T-helper 2 cell (primary cell): ENCODE measurements around the gene IPO4.
A peak's percentile ranks its signal among the peaks of the same experiment; 100 is the strongest.
"Not testable (repeated sequence)": the region's sequence is repeated elsewhere in the genome, so short reads cannot be mapped to it uniquely, and the experiment has no call there.

Experiments
- DNase-seq, 5 experiments: peaks; one replicate each; pipeline versions ENCODE4 v3.0.0 to v3.0.0-alpha.2; 2012 to 2022
- total RNA-seq, 2 donors: gene quantifications; one replicate each; lab custom pipeline; 2026; lab: John Stamatoyannopoulos, UW

Gene IPO4, protein sequence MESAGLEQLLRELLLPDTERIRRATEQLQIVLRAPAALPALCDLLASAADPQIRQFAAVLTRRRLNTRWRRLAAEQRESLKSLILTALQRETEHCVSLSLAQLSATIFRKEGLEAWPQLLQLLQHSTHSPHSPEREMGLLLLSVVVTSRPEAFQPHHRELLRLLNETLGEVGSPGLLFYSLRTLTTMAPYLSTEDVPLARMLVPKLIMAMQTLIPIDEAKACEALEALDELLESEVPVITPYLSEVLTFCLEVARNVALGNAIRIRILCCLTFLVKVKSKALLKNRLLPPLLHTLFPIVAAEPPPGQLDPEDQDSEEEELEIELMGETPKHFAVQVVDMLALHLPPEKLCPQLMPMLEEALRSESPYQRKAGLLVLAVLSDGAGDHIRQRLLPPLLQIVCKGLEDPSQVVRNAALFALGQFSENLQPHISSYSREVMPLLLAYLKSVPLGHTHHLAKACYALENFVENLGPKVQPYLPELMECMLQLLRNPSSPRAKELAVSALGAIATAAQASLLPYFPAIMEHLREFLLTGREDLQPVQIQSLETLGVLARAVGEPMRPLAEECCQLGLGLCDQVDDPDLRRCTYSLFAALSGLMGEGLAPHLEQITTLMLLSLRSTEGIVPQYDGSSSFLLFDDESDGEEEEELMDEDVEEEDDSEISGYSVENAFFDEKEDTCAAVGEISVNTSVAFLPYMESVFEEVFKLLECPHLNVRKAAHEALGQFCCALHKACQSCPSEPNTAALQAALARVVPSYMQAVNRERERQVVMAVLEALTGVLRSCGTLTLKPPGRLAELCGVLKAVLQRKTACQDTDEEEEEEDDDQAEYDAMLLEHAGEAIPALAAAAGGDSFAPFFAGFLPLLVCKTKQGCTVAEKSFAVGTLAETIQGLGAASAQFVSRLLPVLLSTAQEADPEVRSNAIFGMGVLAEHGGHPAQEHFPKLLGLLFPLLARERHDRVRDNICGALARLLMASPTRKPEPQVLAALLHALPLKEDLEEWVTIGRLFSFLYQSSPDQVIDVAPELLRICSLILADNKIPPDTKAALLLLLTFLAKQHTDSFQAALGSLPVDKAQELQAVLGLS
- 2.9 to 7.2 reads per million in 2 donors for total RNA-seq

DNA sequence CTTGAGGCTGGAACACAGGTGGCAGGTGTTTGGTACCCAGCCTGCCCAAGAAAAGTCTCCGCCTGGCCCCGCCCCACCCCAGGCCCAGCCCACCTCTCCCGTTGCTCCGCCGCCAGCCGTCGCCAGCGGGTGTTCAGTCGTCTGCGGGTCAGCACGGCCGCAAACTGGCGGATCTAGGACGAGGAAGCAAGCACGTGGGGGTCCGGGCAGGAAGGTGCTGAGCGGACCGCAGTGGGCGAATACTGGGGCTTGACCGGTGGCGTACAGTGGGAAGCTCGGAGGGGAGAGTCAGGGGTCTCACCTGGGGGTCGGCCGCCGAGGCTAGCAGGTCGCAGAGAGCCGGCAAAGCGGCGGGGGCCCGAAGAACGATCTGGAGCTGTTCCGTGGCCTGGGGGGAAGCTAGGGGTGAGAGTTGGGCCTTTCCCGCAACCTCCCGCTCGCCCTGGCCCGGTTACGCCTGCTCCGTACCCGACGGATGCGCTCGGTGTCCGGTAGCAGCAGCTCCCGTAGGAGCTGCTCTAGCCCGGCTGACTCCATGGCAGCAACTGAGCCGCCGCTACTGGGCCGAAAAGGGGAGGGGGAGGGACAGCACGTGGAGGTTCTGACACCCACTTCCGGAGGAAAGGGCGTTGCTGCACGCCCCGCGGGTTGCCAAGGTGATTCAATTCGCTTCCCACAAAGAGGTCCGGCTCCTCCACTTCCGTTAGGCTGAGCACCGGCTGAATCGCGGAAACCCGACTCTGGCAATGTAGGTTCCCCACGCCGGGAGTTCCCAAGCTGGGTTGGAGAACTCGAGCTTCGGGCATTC lies at the start of gene IPO4:
TSS of gene IPO4 (minus strand) at position 566 of the 808 bp plus-strand sequence. CDS start at position 537, 29 bp downstream.
- DNase-seq = peak; percentile 83 to 98 (median 93)

DNA sequence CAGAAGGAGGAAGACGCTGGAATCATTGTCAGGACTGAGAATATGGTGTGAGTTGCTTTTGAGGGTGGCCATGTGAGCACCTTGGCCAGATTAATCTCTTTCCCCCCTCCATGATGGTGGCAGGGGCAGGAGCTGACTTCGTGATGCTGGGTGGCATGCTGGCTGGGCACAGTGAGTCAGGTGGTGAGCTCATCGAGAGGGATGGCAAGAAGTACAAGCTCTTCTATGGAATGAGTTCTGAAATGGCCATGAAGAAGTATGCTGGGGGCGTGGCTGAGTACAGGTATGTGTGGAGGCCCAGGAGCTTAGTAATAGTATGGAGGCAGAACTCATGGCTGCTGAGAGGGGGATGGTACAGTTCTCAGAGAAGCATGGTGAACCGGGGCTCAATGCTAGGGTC lies 49.5 kb upstream of the IPO4 start:
- no peak for DNase-seq

DNA sequence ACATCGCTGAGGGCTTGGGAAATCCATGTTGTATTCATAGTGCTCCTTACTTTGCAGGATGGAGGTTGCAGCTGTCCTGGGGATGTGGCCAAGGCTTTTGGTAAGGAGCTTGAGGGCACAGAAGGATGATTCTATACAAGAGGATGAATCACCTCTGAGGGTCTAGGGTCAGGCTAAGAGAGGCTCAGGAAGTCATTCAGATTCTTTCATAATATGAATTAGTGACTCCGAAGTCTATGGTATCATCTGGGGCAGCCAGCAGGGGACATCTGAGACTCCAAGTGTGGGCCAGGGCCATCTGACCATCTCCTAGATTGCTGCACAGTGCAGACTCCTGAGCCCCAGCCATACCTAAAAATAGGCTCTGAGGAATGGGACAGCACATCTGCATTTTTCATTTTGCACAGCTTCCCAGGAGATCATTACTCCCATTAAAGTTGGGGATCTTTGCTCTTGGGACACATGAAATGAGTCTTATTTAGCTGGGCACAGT lies 48.9 kb upstream of the IPO4 start:
- DNase-seq = no peak

DNA sequence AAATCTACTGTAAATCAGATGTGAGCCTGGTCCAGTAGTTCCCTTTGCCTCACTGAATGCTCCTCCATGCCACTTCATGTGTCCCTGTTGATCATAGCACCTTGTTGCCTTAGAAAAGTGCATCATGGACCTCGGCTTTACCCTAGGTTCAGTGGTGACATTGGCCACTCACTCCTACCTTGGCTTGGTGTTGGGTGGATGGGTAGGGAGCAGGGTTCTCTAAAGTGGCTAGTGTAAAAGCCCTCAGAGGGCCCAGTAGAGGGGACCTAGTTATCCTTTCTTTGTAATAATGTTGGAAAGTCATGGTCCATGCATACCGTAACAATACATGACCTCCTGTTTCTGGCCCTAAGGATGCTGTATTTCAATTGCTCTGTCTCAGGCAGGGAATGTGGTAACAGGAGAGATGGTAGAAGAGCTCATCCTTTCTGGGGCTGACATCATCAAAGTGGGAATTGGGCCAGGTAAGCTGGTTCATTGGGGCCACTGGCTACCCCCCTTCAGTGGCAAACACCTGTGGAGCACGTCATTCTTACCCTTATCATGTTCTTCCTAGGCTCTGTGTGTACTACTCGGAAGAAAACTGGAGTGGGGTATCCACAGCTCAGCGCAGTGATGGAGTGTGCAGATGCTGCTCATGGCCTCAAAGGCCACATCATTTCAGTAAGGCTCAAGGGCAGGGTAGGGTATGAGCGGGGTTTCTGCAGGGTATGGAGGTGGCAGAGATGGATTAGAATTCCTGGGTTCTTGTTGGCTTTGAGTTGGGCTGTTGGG lies 48.3 kb upstream of the IPO4 start:
- DNase-seq = no peak

DNA sequence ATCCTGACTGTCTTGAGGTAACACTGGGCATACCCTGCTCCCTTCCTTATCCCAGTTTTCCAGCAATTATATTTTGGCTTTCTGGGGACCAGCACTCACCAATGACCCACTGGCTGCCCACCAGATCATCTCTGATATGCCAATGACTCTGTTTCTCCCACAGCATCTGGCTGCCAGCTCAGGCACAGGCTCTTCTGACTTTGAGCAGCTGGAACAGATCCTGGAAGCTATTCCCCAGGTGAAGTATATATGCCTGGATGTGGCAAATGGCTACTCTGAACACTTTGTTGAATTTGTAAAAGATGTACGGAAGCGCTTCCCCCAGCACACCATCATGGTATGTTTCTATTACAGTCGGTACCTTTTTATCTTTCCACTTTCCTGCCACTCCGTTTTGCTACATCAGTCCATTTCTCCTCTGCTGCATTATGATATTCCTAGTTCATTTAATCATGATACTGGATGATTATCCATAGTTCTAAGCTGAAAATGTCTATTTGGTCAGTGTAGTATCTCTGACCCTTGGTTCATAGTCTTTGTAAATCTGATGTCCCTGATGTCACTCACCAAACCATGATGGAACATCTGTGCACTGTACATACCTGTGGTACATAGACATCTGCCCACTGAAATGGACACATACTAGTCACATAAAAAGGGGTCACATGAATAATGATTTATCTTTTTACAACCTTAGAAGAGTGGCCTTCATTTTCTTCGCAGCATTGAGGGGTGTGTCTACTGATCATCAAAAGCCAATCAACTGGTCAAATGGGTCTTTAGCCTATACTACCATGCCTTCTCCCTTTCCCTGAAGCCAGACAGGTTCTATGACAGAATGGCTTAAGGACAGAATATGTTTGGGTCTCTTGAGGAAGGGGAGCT lies 47.4 kb upstream of the IPO4 start:
- DNase-seq = no peak

DNA sequence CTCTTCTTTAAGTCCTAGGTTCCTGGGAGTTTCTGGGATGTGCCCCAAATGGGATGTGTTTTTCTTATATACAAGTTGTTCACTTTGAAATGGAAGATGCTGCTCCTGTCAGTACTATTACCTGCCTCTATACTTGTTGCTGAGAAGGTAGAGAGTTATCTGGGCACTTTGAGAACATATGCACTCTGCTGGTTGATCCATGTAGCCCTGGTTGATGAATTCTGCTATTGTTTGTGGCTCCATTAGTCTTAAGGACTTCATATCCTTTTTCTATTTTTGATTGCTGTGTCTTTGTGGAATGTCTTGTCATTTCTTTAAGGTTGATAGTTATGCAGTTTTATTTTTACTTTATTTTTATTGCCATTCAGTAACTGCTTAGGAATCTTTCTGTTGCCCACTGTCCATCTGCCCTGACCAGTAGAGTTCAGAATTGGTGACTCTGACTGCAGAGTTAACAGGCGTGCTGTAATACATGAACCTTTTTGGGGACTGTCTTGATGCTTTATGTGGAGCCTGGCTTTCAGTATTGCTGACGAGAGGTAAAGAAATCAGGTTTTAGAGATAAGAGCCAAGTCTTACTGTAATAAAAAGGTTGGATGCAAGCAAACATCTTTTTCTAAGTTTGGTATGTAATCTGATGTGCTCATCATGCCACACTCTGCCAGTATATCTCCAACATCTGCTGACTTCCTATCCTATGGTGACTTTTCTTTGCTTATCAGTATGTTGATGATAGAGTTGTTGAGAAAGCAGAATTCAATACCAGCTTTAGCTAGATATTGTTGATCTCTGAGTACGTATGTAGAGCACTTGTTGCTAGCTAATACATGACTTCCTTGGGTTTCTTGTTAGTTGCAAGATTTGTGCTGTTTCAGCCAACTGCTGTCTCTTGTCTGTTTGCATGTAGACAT lies 45.7 kb upstream of the IPO4 start:
- peak in 1 of 5 experiments; percentile 94 for DNase-seq

DNA sequence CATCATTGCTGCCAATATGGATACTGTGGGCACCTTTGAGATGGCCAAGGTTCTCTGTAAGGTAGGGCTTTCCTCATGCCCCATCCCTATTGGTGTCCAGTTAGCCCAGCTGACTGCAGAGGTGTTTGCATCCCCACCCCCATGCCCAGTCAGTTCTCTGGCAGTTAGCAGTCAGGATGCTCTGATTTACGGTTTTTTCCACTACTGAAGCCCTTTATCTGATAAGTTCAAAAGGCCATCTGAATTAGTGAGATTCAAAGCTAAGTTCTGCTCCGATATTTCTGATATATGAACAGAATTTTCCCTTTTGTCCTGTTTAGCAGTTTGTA lies 44.9 kb upstream of the IPO4 start:
- peak in 1 of 5 experiments; percentile 77 for DNase-seq

DNA sequence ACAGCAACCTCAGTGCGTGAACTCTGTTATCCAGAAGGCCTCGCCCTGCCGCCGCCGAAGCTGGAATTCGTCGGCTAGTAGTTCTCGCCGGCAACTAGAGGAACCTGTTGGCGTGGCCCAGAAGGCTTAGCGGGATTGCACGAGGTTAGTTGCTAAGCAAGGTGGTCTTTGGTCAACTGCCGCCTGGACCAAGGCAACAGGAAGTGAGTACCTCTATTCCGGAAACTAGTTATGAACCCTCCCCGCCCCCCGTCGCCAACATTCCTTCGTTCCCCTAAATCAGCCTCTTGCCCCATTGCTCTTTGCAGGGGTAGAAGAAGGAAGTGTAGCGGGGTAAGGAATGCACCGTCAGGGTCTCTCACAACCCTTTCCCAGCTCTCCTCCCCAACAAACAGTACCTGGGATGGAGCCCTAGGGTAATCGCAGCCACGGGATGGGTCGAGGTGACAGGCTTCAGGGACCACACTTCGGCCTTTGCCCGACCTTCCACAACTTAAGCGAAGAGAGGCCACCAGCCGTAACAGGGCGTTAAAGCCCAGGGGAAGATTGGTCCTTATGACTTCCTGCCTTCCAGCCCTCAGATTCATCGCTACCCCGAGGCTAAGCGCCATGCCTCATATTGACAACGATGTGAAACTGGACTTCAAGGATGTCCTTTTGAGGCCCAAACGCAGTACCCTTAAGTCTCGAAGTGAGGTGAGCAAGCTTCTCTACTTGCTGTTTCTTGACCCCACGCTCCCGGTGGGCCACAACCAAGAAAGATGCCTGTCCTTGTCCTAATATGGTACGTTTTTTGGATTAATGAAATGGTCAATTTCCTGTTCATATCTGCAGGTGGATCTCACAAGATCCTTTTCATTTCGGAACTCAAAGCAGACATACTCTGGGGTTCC lies 44.3 kb upstream of the IPO4 start, which contains the start of gene GMPR2:
TSS of gene GMPR2 (plus strand) at position 285 of the 893 bp plus-strand sequence. CDS start at position 610, 325 bp downstream.
- peak in 1 of 5 experiments; percentile 46 for DNase-seq

DNA sequence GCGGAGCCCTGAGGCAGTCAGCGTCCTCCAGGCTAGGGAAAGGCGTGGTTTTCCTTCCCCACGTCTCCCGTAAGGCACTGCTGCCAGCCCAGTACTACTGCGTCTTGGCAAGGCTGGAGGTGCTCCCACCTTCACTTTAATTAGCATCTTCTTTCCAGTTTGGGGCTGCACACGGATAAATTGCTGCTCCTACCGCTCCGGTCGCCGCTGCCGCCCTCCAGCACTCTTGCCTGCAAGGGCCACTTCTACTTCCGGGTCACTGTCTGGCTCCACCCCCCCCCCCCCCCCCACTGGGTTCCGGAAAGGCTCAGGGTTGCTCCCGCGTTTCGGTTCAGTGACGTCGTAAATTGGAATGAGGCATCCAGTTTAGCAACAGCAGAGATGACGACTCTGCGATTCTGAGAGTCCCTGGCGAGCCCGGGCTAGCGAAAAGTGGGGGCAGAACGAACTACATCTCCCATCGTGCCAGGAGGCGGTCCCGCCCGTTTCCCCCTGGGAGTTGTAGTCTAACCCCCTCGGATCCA lies 43.6 kb upstream of the IPO4 start, which contains the start of gene NEDD8:
TSS of gene NEDD8 (minus strand) at position 247 of the 524 bp plus-strand sequence. CDS start at position 147, 100 bp downstream.
- DNase-seq = peak; percentile 61 to 97 (median 87)

DNA sequence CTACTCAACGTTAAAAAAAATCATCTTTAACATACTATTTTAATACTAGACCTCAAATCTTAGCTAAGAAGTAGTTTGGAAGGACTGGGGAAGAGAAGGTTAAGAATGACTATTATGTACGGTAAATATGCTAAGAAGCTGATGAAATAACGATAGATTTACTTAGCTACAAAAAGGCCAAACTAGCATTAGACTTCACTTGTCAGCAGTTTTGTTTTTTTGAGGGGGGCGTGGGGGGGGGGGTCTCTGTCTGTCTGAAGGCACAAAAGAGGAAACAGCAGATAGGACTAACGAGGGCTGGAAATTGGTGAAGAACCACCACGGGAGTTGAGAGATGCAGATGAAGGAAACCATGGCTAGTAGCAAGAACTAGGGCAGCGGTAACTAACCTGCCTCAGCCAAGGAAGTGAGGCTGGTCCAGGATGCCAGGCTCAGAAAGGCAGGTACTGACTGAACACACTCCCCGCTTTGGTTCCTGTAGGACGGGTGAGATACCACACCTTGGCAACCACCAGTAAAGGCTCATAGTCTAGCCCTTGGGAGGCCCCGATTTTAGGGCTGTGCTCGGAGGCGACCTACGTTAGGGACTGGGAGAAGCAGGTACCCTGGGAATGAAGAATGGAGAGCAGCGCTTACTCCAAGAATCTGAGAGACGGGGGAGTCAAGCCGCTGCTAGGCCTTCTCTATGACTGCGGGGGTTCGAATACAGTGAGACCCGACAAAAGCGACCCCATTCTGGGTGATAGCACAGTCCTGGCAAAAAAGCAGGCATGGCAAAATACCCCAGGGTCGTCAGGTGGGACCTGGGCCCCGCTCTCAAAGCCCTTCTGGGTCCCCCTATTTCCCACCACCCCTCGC lies 42.9 kb upstream of the IPO4 start:
- peak in 2 of 5 experiments; percentile 34 to 53 for DNase-seq

DNA sequence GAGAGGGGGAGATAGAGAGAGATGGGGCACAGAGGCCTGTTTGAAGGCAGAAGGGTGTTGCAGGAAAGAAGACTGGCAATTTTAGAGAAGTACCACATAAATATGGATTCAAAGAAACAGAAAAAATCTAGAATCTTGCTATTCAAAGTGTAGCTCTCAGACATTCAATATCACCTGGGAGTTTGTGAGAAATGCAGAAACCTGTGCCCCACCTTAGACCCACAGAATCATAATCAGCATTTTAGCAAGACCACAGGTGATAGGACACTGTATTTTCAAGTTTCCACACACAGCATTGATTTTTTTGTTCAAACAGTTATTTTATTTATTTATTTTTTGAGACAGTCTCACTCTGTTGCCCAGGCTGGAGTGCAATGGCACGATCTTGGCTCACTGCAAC lies 40.3 kb upstream of the IPO4 start:
- no peak for DNase-seq

DNA sequence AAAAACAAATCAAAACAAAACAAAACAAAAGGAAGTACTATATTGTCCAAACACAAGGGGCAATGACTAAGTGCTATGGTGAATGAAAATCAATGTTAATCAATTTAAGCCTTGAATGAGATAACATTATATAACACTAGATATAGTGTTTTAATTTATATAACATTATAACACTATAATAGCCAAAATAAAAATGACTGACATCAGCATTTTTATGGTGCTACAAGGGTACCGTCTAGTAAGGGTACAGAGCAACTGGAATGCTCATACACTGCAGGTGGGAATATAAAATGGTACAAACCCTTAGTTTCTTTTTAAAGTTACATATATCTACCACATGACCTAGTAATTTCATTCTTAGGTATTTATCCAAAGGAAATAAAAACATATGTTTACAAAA lies 37.9 kb upstream of the IPO4 start:
- DNase-seq = no peak

DNA sequence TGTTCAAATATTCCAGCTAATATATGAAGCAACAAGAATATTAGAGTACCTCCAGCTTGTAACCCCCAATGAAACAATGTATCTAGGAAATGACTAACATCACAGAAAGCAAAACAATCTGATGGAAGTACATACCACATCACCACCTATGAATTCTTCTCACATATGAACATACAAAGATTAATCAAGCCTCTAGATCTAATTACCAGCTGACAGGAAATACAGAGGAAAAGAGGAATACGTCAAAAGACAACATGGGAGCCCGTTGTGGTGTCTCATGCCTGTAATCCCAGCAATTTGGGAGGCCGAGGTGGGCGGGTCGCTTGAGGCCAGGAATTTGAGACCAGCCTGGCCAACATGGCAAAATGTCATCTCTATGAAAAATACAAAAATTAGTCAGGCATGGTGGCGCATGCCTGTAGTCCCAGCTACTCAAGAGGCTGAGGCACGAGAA lies 36.0 kb upstream of the IPO4 start:
- DNase-seq = no peak

DNA sequence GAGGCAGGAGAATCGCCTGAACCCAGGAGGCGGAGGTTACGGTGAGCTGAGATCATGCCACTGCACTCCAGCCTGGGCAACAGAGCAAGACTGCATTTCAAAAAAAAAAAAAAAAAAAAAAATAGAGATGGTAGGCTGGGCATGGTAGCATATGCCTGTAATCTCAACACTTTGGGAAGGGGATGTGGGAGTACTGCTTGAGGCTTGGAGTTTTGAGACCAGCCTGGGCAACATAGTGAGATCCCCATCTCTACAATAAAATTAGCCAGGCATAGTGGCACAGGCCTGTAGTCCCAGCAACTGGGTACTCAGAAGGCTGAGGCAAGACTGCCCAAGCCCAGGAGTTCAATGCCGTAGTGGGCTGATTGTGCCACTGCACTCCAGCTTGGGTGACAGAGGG lies 34.4 kb upstream of the IPO4 start:
- not testable (repeated sequence) for DNase-seq

DNA sequence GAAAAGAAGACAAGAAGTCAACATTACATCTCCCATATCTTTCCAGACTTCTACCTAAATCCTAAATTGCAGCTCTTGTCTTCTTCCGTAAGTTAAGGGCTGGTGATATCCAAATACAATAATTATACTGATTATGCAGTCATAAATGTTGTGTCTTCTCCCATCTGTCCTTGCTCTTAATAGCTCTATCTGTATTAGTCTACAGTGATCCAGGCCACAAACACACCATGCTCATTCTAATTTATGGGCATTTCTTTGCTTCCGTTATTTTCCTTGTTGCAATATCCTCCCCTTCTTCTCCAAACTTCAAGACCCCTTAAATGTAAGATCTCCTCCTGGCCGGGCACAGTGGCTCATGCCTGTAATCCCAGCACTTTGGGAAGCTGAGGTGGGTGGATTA lies 30.9 kb upstream of the IPO4 start:
- no peak for DNase-seq

DNA sequence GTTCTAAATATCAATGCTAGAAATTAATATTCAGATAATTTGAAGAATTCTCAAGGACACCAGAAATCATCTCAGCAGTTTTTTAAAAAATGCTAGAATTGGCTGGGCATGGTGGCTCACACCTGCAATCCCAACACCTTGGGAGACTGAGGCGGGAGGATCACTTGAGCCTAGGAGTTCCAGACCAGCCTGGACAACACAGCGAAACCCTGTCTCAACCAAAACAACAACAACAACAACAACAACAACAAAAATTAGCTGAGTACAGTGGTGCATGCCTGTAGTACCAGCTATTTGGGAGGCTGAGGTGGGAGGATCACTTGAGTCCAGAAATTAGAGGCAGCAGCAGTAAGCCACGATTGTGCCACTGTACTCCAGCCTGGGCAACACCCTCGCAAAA lies 30.5 kb upstream of the IPO4 start:
- DNase-seq = no peak
